ENCODE data around the gene COMTD1.
A peak's percentile ranks its signal among the peaks of the same experiment; 100 is the strongest.
"Not testable (repeated sequence)": the region's sequence is repeated elsewhere in the genome, so short reads cannot be mapped to it uniquely, and the experiment has no call there.

The COMTD1 gene

DNA sequence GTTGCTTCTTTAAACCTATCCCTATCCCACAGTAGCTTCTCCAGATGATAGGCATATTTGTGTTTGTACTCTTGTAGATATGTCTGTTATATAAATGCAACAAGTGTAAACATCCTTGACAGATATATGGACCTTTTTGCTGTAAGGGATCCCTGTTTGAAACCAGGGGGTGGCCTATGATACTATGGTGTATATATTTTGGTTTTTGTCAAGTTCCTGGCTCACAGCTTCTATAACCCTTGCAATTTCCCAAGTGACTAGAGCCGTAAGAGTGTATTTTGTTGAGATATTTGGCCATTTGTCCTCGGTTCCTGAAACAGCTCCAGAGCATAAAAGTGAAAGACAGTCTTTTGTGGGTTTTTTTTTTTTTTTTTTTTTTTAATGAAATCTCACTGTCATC lies 9.7 kb downstream of the COMTD1 start:
- H3K4me3 ChIP-seq (replicated peaks; ENCODE audit: low read depth, low read length), result no peak overlapping the region
- no peak for DNase-seq (ENCODE audit: extremely low read depth, low read depth)
- TF ChIP-seq, protein P1, sequence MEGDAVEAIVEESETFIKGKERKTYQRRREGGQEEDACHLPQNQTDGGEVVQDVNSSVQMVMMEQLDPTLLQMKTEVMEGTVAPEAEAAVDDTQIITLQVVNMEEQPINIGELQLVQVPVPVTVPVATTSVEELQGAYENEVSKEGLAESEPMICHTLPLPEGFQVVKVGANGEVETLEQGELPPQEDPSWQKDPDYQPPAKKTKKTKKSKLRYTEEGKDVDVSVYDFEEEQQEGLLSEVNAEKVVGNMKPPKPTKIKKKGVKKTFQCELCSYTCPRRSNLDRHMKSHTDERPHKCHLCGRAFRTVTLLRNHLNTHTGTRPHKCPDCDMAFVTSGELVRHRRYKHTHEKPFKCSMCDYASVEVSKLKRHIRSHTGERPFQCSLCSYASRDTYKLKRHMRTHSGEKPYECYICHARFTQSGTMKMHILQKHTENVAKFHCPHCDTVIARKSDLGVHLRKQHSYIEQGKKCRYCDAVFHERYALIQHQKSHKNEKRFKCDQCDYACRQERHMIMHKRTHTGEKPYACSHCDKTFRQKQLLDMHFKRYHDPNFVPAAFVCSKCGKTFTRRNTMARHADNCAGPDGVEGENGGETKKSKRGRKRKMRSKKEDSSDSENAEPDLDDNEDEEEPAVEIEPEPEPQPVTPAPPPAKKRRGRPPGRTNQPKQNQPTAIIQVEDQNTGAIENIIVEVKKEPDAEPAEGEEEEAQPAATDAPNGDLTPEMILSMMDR (IDR thresholded peaks at IDR 0.05; ENCODE audit: low read depth, low read length, missing control alignments), result no peak

GRCh38 chr10:75223507-75223906 lies 12.2 kb downstream of the COMTD1 start:
- TF ChIP-seq, protein P1 (IDR thresholded peaks at IDR 0.05; ENCODE audit: low read depth, low read length, missing control alignments), result no peak
- DNase-seq (ENCODE audit: extremely low read depth, low read depth), result no peak
- no peak overlapping the region for H3K4me3 ChIP-seq (replicated peaks; ENCODE audit: low read depth, low read length)

DNA sequence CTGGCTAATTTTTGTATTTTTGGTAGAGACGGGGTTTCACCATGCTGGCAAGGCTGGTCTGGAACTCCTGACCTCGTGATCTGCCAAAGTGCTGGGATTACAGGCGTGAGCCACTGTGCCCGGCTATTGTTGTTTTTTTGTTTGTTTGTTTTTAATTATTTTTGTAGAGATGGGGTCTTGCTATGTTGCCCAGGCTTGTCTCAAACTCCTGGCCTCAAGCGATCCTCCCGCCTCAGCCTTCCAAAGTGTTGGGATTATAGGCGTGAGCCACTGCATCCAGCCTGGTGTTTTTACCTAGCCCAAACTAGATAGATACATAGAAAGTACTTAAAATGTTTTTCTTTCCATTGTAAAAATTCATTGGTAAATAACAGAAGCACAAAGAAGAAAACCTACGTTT lies 14.3 kb downstream of the COMTD1 start:
- not testable (repeated sequence) for H3K4me3 ChIP-seq (replicated peaks; ENCODE audit: low read depth, low read length); DNase-seq (ENCODE audit: extremely low read depth, low read depth)

GRCh38 chr10:75220274-75220673 lies 15.5 kb downstream of the COMTD1 start:
- no peak for DNase-seq (ENCODE audit: extremely low read depth, low read depth)
- TF ChIP-seq, protein P1 (IDR thresholded peaks at IDR 0.05; ENCODE audit: low read depth, low read length, missing control alignments), result no peak
- no peak overlapping the region for H3K4me3 ChIP-seq (replicated peaks; ENCODE audit: low read depth, low read length)

- H3K4me3 ChIP-seq (replicated peaks; ENCODE audit: low read depth, low read length), result peak overlapping the region; percentile 76
- TF ChIP-seq, protein P1 (IDR thresholded peaks at IDR 0.05; ENCODE audit: low read depth, low read length, missing control alignments), result no peak
- DNase-seq (ENCODE audit: extremely low read depth, low read depth), result no peak
These were observed 23.4 kb downstream of the COMTD1 start for GRCh38 chr10:75212343-75212742.

- TF ChIP-seq, protein P1 (IDR thresholded peaks at IDR 0.05; ENCODE audit: low read depth, low read length, missing control alignments), result no peak
- DNase-seq (ENCODE audit: extremely low read depth, low read depth), result no peak
- H3K4me3 ChIP-seq (replicated peaks; ENCODE audit: low read depth, low read length), result peak overlapping the region; percentile 76
These were observed 24.6 kb downstream of the COMTD1 start for GRCh38 chr10:75211007-75211691.

DNA sequence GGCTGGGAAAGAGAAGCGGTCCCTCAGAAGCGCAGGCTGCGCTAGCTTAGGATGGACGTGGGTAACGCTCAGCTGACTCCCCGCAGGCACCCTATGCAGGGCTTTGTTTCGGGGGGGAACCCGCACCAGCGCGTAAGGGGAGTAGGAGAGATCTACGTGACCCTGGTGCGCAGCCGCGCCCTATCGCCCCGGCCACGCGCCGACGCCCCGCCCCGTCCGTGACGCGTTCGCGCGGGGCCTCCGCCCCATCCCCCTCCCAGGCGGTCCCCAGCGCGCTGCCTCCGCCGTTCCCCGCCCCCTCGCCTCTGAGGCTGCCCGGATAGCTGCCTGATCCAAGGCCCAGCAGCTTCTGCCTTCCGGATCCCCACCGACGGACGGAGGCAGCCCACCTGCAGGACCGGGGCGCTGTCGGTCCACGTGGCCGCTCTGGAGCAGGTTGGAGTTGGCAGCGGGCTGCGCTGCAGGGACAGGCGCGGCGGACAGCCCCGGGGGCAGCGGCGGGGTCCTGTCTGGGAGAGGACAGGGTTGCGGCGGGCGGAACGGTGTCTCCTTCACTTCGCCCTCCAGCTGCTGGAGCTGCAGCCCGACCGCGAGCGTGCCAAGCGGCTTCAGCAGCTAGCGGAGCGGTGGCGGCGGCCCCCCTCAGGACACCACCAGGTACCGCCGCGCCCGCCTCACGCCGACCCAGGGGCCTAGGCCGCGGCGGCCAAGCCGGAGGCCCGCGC lies 25.3 kb downstream of the COMTD1 start, which contains the start of gene VDAC2:
Gene VDAC2 (plus strand): TSS at position 515 of the 725 bp plus-strand sequence. CDS start 363 bp downstream, outside the sequence.
- DNase-seq (ENCODE audit: extremely low read depth, low read depth), result peak; percentile 50
- H3K4me3 ChIP-seq (replicated peaks; ENCODE audit: low read depth, low read length), result peak within 1 kb of the TSS; percentile 76
- TF ChIP-seq, protein P1 (IDR thresholded peaks at IDR 0.05; ENCODE audit: low read depth, low read length, missing control alignments), result no peak

Measured in HFF-Myc (cell line).